ENCODE measurements around the gene SYT7. TPM values are rescaled to one million over a fixed set of nuclear protein-coding genes. Genes with fewer than 3 reads are reported as not detected.

Gene SYT7
- polyA plus RNA-seq, 1 experiment: 0.45 TPM

GRCh38 chr11:61524963-61525587 is 55.8 kb downstream of the SYT7 start:
- TF ChIP-seq CTCF (IDR thresholded peaks at IDR 0.05; ENCODE audit: low read depth, low read length): no peak
- DNase-seq (ENCODE audit: low read depth, low spot score): no peak
- H3K9me3 ChIP-seq (ENCODE audit: control insufficient read depth, insufficient read depth, low read length): no peaks in the 10 kb centered on the region
- ChIA-PET CTCF (interaction anchor here (1.7 kb wide), 1 partner anchor 8 kb away, joined by 23 read pairs; no protein-coding TSS in a partner anchor), POLR2A (no interaction called here)
- H3K27me3 ChIP-seq (ENCODE audit: control insufficient read depth, insufficient read depth, low read length): peaks cover 76% of the 10 kb centered on the region
- H3K27ac ChIP-seq (ENCODE audit: low read depth, low read length): no peak overlapping the region
- H3K4me3 ChIP-seq (ENCODE audit: low read depth, low read length): no peak overlapping the region

- TF ChIP-seq CTCF (IDR thresholded peaks at IDR 0.05; ENCODE audit: low read depth, low read length): no peak
- H3K4me3 ChIP-seq (ENCODE audit: low read depth, low read length): no peak overlapping the region
- ChIA-PET CTCF (interaction anchor here (2.0 kb wide), 1 partner anchor 78 kb away, joined by 4 read pairs; no protein-coding TSS in a partner anchor), POLR2A (no interaction called here)
- H3K27ac ChIP-seq (ENCODE audit: low read depth, low read length): no peak overlapping the region
- H3K27me3 ChIP-seq (ENCODE audit: control insufficient read depth, insufficient read depth, low read length): peaks cover 71% of the 10 kb centered on the region
- no peak for DNase-seq (ENCODE audit: low read depth, low spot score)
- H3K9me3 ChIP-seq (ENCODE audit: control insufficient read depth, insufficient read depth, low read length): no peaks in the 10 kb centered on the region
Measured at GRCh38 chr11:61524446-61524845, 56.4 kb downstream of the SYT7 start.

- Histone ChIP-seq H3K27ac (ENCODE audit: low read depth, low read length) (no peak overlapping the region), H3K27me3 (ENCODE audit: control insufficient read depth, insufficient read depth, low read length) (peaks cover 62% of the 10 kb centered on the region), H3K9me3 (ENCODE audit: control insufficient read depth, insufficient read depth, low read length) (no peaks in the 10 kb centered on the region; the same call in 1 of the 2 replicates), H3K4me3 (ENCODE audit: low read depth, low read length) (no peak overlapping the region)
- no peak for TF ChIP-seq CTCF (IDR thresholded peaks at IDR 0.05; ENCODE audit: low read depth, low read length)
- POLR2A ChIA-PET: no interaction called here
- CTCF ChIA-PET: interaction anchor here (2.0 kb wide), 1 partner anchor 77 kb away, joined by 4 read pairs; no protein-coding TSS in a partner anchor
- no peak for DNase-seq (ENCODE audit: low read depth, low spot score)
Measured at GRCh38 chr11:61522881-61523280, 58.0 kb downstream of the SYT7 start.

GRCh38 chr11:61518032-61518795 is 62.7 kb downstream of the SYT7 start:
- no peak for TF ChIP-seq CTCF (IDR thresholded peaks at IDR 0.05; ENCODE audit: low read depth, low read length)
- H3K9me3 ChIP-seq (ENCODE audit: control insufficient read depth, insufficient read depth, low read length): no peaks in the 10 kb centered on the region; the same call in 1 of the 2 replicates
- CTCF ChIA-PET: interaction anchor here (1.1 to 4.4 kb wide), 19 partner anchors 8 to 132 kb away, joined by 3 to 139 read pairs (median 12); a partner anchor contains a TSS
- DNase-seq (ENCODE audit: low read depth, low spot score): no peak
- no peak overlapping the region for H3K27ac ChIP-seq (ENCODE audit: low read depth, low read length)
- POLR2A ChIA-PET: no interaction called here
- H3K4me3 ChIP-seq (ENCODE audit: low read depth, low read length): no peak overlapping the region
- peaks cover 18% of the 10 kb centered on the region for H3K27me3 ChIP-seq (ENCODE audit: control insufficient read depth, insufficient read depth, low read length)

Measured in AG04450 (cell line).